Uterus (tissue), 4 donors: Measurements from ENCODE around the gene MDFIC. TPM values are rescaled to one million over a fixed set of nuclear protein-coding genes. Genes with fewer than 3 reads are reported as not detected.

ENCODE experiments used
- DNase-seq, 2 donors: peaks; one replicate each; pipeline ENCODE4 v3.0.0-alpha.2; 2019 to 2020
- H3K27ac ChIP-seq, 2 donors: fragments of 200-600 bp; sonication (generic); 1 replicate in 1 of 2; 2 replicates in 1 of 2; pipeline ENCODE4 v1.5.1; 2016 to 2018
- H3K27me3 ChIP-seq, 2 donors: fragments of 200-600 bp; sonication (generic); one replicate each; pipeline ENCODE4 v1.5.1; 2018 to 2019; ENCODE audit warnings: control low read depth in 1 of 2
- H3K36me3 ChIP-seq, 2 donors: fragments of 200-600 bp; sonication (generic); one replicate each; pipeline ENCODE4 v1.5.1; 2019; ENCODE audit warnings: control low read depth in 1 of 2
- H3K4me1 ChIP-seq, 2 donors: fragments of 200-600 bp; sonication (generic); one replicate each; pipeline ENCODE4 v1.5.1; 2018 to 2019; ENCODE audit warnings: control low read depth in 1 of 2
- H3K4me3 ChIP-seq, 2 donors: fragments of 200-600 bp; sonication (generic); 1 replicate in 1 of 2; 2 replicates in 1 of 2; pipeline ENCODE4 v1.5.1; 2018 to 2019; ENCODE audit warnings: mild to moderate bottlenecking in 1 of 2
- H3K9me3 ChIP-seq, 2 donors: fragments of 200-600 bp; sonication (generic); one replicate each; pipeline ENCODE4 v1.5.1; 2019; ENCODE audit warnings: control low read depth in 1 of 2
- CTCF ChIP-seq, 4 experiments: fragments of 200-600 bp in 2 of 4; fragments of 450-650 bp in 2 of 4; sonication (generic) in 2 of 4; IDR thresholded peaks; one replicate each; pipeline ENCODE4 v1.5.1; 2016 to 2019; ENCODE audit warnings: antibody characterized with exemption in 4 of 4, mild to moderate bottlenecking in 2 of 4, moderate library complexity in 1 of 4
- POLR2A ChIP-seq, 2 donors: fragments of 450-650 bp; IDR thresholded peaks; one replicate each; pipeline ENCODE4 v1.6.1; 2016; ENCODE audit warnings: antibody characterized with exemption in 2 of 2, mild to moderate bottlenecking in 1 of 2, moderate library complexity in 1 of 2
- intact Hi-C: fragments of 100-400 bp; cut with DNase I; formaldehyde crosslinking; loops from one replicate; pipeline ENCODE4 v1.15.1; 2023; ENCODE audit warnings: low total_unique reads
- total RNA-seq, 4 donors: library from RNA; depleted of rRNA in 3 of 4; stranded (reverse); fragments of >200 nt in 3 of 4; gene quantifications; one replicate each; pipeline versions ENCODE4 v1.1.0 to v1.2.4, GENCODE V29; 2014 to 2023
- donor health status: DM: yes; HTN: yes; CAD: no.

The MDFIC gene
- total RNA-seq, 4 donors from 2014 or later, result 35.8 to 79.2 (median 66.1) TPM

GRCh38 chr7:114986190-114987180, 64.6 kb downstream of the MDFIC start:
- Histone ChIP-seq H3K27ac (no peak overlapping the region), H3K9me3 (no peaks in the 10 kb centered on the region), H3K36me3 (no peaks in the 10 kb centered on the region), H3K4me3 (no peak overlapping the region), H3K4me1 (peaks cover 0 to 7% of the 10 kb centered on the region in 2 donors), H3K27me3 (no peaks in the 10 kb centered on the region)
- DNase-seq, result no peak
- no peak for TF ChIP-seq CTCF (IDR thresholded peaks at IDR 0.05)
- TF ChIP-seq POLR2A (IDR thresholded peaks at IDR 0.05), result no peak
- intact Hi-C loops, result no loop called here

GRCh38 chr7:114988026-114988425, 66.1 kb downstream of the MDFIC start:
- Histone ChIP-seq H3K27ac (peak overlapping the region; percentile 39 to 65), H3K4me1 (peaks cover 0 to 7% of the 10 kb centered on the region in 2 donors), H3K27me3 (no peaks in the 10 kb centered on the region), H3K36me3 (no peaks in the 10 kb centered on the region), H3K4me3 (no peak overlapping the region), H3K9me3 (no peaks in the 10 kb centered on the region)
- intact Hi-C loops, result no loop called here
- no peak for TF ChIP-seq CTCF (IDR thresholded peaks at IDR 0.05)
- TF ChIP-seq POLR2A (IDR thresholded peaks at IDR 0.05), result no peak
- no peak for DNase-seq

- Histone ChIP-seq H3K27ac (peak overlapping the region; percentile 39 to 65), H3K4me1 (peaks cover 0 to 7% of the 10 kb centered on the region in 2 donors), H3K27me3 (no peaks in the 10 kb centered on the region), H3K4me3 (no peak overlapping the region), H3K9me3 (no peaks in the 10 kb centered on the region), H3K36me3 (no peaks in the 10 kb centered on the region)
- DNase-seq, result peak; percentile 71 to 79
- intact Hi-C loops, result no loop called here
- no peak for TF ChIP-seq POLR2A (IDR thresholded peaks at IDR 0.05)
- TF ChIP-seq CTCF (IDR thresholded peaks at IDR 0.05), result no peak
Observed at GRCh38 chr7:114988755-114989375, 67.0 kb downstream of the MDFIC start.

- H3K4me1 ChIP-seq, result peaks cover 0 to 7% of the 10 kb centered on the region in 2 donors
- no peaks in the 10 kb centered on the region for H3K27me3 ChIP-seq
- H3K36me3 ChIP-seq, result no peaks in the 10 kb centered on the region
- no peaks in the 10 kb centered on the region for H3K9me3 ChIP-seq
- peak overlapping the region in 1 of 2 donors; percentile 65 for H3K27ac ChIP-seq
- intact Hi-C loops, result no loop called here
- no peak for TF ChIP-seq POLR2A (IDR thresholded peaks at IDR 0.05)
- TF ChIP-seq CTCF (IDR thresholded peaks at IDR 0.05), result no peak
- H3K4me3 ChIP-seq, result no peak overlapping the region
- DNase-seq, result no peak
Observed at GRCh38 chr7:114989531-114989930, 67.6 kb downstream of the MDFIC start.
